Peyer's patch (tissue), 4 donors: ENCODE data around the gene CAPN1. TPM values are rescaled to one million over a fixed set of nuclear protein-coding genes. Genes with fewer than 3 reads are reported as not detected.

Source experiments
- DNase-seq, 3 donors: peaks; one replicate each; pipeline ENCODE4 v3.0.0-alpha.2; 2017 to 2019
- H3K27ac ChIP-seq, 4 donors: fragments of 200-600 bp; sonication (generic); one replicate each; pipeline ENCODE4 v1.5.1; 2016 to 2019
- H3K27me3 ChIP-seq, 2 donors: fragments of 200-600 bp; sonication (generic); one replicate each; pipeline ENCODE4 v1.5.1; 2019
- H3K36me3 ChIP-seq, 3 donors: fragments of 200-600 bp; sonication (generic); one replicate each; pipeline ENCODE4 v1.5.1; 2016 to 2019
- H3K4me1 ChIP-seq, 4 donors: fragments of 200-600 bp; sonication (generic); one replicate each; pipeline ENCODE4 v1.5.1; 2016 to 2019
- H3K4me3 ChIP-seq, 4 donors: fragments of 200-600 bp; sonication (generic); 1 replicate in 3 of 4; 2 replicates in 1 of 4; pipeline ENCODE4 v1.5.1; 2016 to 2019; ENCODE audit warnings: mild to moderate bottlenecking in 1 of 4
- H3K9me3 ChIP-seq, 4 donors: fragments of 200-600 bp; sonication (generic); one replicate each; pipeline ENCODE4 v1.5.1; 2016 to 2019; ENCODE audit warnings: mild to moderate bottlenecking in 1 of 4
- CTCF ChIP-seq, 6 experiments: fragments of 450-650 bp in 4 of 6; fragments of 200-600 bp in 2 of 6; sonication (generic) in 1 of 6; IDR thresholded peaks; one replicate each; pipeline ENCODE4 v1.5.1; 2017 to 2019; ENCODE audit warnings: antibody characterized with exemption in 6 of 6, mild to moderate bottlenecking in 3 of 6, moderate library complexity in 1 of 6
- POLR2A ChIP-seq, 2 donors: fragments of 450-650 bp; IDR thresholded peaks; one replicate each; pipeline ENCODE4 v1.5.1; 2017; ENCODE audit warnings: antibody characterized with exemption in 2 of 2, mild to moderate bottlenecking in 2 of 2, moderate library complexity in 2 of 2
- total RNA-seq, 4 donors: library from RNA; depleted of rRNA; stranded (reverse); fragments of >200 nt; gene quantifications; one replicate each; pipeline ENCODE4 v1.1.0, GENCODE V29; 2016

CAPN1 gene
- total RNA-seq, 4 donors from 2014 or later: 320 to 598 (median 559) TPM

GRCh38 chr11:65156256-65156655 lies 25.5 kb upstream of the CAPN1 start:
- H3K27me3 ChIP-seq: no peaks in the 10 kb centered on the region
- no peaks in the 10 kb centered on the region for H3K9me3 ChIP-seq
- H3K27ac ChIP-seq: no peak overlapping the region
- no peak overlapping the region for H3K4me3 ChIP-seq
- no peaks in the 10 kb centered on the region for H3K4me1 ChIP-seq
- TF ChIP-seq CTCF (IDR thresholded peaks at IDR 0.05): no peak
- no peak for TF ChIP-seq POLR2A (IDR thresholded peaks at IDR 0.05)
- DNase-seq: no peak
- H3K36me3 ChIP-seq: no peaks in the 10 kb centered on the region

GRCh38 chr11:65156926-65157325 lies 24.8 kb upstream of the CAPN1 start:
- Histone ChIP-seq H3K27me3 (no peaks in the 10 kb centered on the region), H3K4me3 (no peak overlapping the region), H3K36me3 (no peaks in the 10 kb centered on the region), H3K9me3 (no peaks in the 10 kb centered on the region), H3K4me1 (no peaks in the 10 kb centered on the region), H3K27ac (no peak overlapping the region)
- TF ChIP-seq POLR2A (IDR thresholded peaks at IDR 0.05) (no peak), CTCF (IDR thresholded peaks at IDR 0.05) (no peak)
- DNase-seq: no peak

- Histone ChIP-seq H3K4me1 (no peaks in the 10 kb centered on the region), H3K36me3 (no peaks in the 10 kb centered on the region), H3K9me3 (no peaks in the 10 kb centered on the region), H3K27me3 (no peaks in the 10 kb centered on the region), H3K27ac (no peak overlapping the region), H3K4me3 (no peak overlapping the region)
- DNase-seq: no peak
- TF ChIP-seq POLR2A (IDR thresholded peaks at IDR 0.05): no peak
- no peak for TF ChIP-seq CTCF (IDR thresholded peaks at IDR 0.05)
These were observed 24.4 kb upstream of the CAPN1 start for GRCh38 chr11:65157336-65157735.

GRCh38 chr11:65159012-65159411 lies 22.7 kb upstream of the CAPN1 start:
- H3K9me3 ChIP-seq: no peaks in the 10 kb centered on the region
- TF ChIP-seq POLR2A (IDR thresholded peaks at IDR 0.05) (no peak), CTCF (IDR thresholded peaks at IDR 0.05) (no peak)
- no peaks in the 10 kb centered on the region for H3K36me3 ChIP-seq
- no peaks in the 10 kb centered on the region for H3K27me3 ChIP-seq
- DNase-seq: no peak
- no peak overlapping the region for H3K27ac ChIP-seq
- no peaks in the 10 kb centered on the region for H3K4me1 ChIP-seq
- H3K4me3 ChIP-seq: no peak overlapping the region

- Histone ChIP-seq H3K36me3 (no peaks in the 10 kb centered on the region), H3K4me3 (no peak overlapping the region), H3K9me3 (no peaks in the 10 kb centered on the region), H3K27ac (no peak overlapping the region), H3K27me3 (no peaks in the 10 kb centered on the region), H3K4me1 (no peaks in the 10 kb centered on the region)
- TF ChIP-seq POLR2A (IDR thresholded peaks at IDR 0.05): no peak
- TF ChIP-seq CTCF (IDR thresholded peaks at IDR 0.05): no peak
- no peak for DNase-seq
These were observed 21.1 kb upstream of the CAPN1 start for GRCh38 chr11:65160643-65161042.

GRCh38 chr11:65163684-65164083 lies 18.0 kb upstream of the CAPN1 start:
- no peaks in the 10 kb centered on the region for H3K27me3 ChIP-seq
- no peak overlapping the region for H3K4me3 ChIP-seq
- H3K4me1 ChIP-seq: no peaks in the 10 kb centered on the region
- TF ChIP-seq CTCF (IDR thresholded peaks at IDR 0.05) (no peak), POLR2A (IDR thresholded peaks at IDR 0.05) (no peak)
- no peak overlapping the region for H3K27ac ChIP-seq
- no peaks in the 10 kb centered on the region for H3K9me3 ChIP-seq
- no peak for DNase-seq
- H3K36me3 ChIP-seq: no peaks in the 10 kb centered on the region
